NCI-H82 treated with DMSO at 0.1 percent for 48 hours (cell line): Measurements from ENCODE around the gene DUS4L.

Experiments
- DNase-seq: peaks from one replicate; lab custom pipeline; 2025; ENCODE audit not compliant: unreplicated experiment; lab: John Stamatoyannopoulos, UW

DUS4L gene

DNA sequence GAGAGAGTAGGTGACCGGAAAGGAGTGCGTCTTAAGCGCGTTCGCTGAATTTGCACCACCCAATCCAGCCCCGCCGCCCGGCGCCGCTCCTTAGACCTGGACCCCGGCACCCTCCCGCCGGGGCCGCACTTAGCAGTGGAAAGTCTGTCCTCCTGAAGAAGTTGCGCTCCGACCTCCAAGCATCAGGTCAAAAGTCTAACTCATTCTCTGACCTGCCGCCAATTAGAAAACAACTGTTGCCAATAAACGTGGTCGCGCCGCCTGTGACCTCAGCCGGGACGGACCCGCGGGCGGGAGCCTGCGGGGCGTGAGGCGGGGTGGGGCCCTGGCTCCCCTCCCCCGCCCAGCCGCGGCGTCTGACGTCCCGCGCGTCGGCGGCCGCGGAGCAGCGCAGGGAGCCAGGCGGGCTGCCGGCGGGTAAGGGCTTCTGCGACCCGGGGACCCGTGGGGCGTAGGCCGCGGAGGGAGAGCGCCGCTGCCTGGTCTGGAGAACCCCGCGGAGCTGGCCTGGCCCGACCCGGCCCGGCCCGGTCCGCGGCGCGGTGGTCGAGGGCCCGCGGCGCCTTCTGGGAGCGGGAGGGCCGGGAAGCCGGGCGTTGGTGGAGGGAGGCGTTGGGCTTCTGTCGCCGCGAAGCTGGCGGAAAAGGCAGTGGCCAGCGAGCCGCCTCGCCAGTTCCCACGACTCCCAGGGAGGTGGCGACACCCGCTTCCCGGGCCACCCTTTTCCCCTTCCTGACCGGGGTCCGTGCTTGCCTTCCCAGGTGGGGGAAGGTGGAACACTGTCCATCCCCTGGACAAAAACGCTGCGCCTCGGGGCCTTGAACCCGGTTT lies 16.3 kb downstream of the DUS4L start, which contains the start of gene BCAP29:
Gene BCAP29 (plus strand): TSS at position 362 of the 831 bp plus-strand sequence. CDS start 527 bp downstream, outside the sequence.
- peak; percentile 42 for DNase-seq

DNA sequence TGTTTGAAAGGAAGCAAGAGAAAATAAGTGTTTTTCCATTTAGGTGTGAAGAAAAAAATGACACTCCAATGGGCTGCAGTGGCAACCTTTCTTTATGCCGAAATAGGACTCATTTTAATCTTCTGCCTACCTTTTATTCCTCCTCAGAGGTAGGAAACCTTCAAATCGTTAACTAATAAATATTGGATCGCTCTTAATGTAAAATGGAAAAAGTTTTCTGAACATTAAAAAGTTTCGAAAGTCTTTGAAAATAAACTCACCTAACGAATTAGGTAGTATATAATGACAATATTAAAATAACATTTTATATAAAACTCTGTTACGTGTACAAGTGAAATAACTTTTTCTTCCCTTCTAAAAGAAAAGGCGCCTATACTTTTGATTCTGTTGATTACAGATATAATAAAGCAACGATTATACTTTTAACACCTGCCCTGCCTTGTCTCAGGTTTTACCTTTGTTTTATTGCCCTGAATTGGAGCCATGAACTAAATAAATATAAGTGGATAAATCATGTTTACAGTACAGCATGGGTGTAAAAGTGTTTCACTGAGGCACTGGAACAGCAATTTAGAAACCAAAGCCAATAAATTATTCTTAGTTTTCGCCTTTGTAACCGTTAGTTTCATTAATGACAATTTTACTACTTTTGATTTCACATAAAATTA lies 17.1 kb downstream of the DUS4L start:
- no peak for DNase-seq

DNA sequence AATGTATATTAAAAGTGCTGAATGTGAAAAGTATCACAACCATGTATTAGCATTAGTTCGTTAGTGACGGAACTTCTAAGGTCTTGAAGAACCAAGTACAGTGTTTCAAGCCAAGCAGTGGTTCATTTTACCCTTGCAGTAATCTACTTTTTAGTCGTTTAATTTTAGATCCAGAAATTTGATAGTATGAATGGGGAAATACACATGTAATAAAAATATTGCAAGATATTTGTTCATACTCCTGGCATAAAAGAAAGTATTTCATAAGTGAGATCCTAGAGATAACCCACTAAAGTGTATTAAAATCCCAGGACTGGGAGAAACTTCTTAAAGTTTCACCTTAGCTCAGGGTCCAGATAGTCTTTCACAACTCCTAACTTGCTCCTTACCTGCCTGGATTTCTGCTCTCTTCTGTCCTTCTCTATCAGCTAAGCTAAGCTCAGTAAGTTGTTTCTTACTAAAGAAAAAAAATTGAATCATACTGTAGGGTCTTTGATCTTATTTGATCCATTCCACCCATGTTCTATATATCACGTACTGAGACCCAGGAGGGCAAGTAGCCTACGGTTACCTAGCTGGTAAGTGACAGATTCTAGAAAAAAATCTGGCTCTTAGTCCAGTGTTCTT lies 17.7 kb downstream of the DUS4L start:
- no peak for DNase-seq

DNA sequence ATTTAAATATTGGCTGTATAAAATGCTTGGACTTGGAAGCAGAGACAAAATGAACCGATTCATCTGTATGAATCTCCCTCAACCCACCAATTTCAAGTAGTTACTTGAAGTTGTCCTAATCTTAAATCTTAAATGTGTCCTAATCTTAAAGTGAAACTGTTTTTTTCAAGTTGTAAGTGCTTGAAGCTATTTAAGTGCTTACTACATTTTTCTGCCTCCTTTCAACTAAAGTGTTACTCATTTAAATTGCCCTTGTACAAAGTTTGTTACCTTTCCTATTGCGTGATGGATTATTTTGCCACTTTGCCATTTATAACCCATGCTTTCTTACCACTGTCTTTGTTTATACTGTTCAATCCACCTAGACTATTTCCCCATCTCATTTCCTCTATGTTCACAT lies 19.1 kb downstream of the DUS4L start:
- DNase-seq, result no peak

DNA sequence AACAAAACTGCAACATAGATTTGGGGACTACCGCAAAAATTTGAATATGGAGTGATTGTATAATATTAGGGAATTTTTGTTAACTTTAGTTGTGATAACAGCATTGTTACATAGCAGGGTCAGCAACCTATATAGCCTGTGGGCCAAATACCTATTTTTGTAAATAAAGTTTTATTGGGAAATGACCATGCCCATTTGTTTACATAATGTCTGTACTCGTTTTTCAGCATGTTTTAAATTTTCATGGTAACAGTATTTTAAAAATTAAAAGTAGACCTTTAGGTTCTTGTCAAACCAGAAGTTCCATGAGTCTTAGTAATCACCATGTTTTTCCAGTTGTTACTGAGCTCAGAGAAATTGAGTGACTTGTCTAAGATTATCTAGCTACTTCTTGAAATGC lies 20.9 kb downstream of the DUS4L start:
- no peak for DNase-seq

DNA sequence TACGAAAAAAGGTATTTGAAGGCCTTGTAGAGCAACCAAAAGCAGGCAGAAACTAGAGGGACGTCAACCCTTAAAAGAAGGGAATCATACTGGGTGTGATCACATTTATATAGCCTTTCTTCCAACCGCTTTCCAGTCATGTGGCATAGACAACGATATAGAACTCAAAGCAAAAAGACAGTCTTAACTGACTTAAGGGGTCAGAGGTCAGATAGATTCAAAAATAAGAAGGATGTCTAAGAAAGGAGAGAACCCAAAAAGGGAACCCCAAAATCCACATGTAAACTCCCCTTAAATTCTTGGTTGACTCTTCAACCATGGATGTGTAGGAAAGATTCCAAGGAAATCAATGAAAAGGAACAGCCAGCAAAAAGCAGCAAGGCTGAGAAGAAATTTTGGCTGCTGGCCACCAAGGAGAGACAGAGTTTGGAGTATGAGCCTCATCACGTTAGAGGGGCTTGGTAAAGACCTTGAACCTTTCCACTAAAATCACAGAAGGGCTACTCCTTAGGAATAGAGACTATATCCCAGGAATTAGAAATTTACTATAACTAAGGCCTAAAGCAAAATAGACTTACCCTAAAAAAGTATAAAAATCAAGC lies 24.9 kb downstream of the DUS4L start:
- no peak for DNase-seq

DNA sequence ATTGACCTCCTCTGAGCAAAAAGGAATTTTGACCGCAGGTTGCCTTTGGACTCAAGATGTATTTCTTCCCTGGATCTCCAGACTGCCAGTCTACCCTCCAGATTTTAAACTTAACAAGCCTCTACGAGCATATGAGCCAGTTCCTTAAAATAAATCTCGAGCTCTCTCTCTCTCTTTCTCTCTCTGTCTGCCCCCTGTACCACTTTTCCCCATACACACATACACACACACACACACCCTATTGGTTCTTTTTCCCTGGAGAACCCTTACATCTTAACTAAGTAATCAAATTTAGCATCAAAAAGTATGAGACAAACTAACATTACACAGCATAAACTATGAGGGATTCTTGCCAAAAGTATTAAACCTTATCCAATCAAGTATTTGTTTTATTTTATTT lies 27.6 kb downstream of the DUS4L start:
- DNase-seq, result no peak

DNA sequence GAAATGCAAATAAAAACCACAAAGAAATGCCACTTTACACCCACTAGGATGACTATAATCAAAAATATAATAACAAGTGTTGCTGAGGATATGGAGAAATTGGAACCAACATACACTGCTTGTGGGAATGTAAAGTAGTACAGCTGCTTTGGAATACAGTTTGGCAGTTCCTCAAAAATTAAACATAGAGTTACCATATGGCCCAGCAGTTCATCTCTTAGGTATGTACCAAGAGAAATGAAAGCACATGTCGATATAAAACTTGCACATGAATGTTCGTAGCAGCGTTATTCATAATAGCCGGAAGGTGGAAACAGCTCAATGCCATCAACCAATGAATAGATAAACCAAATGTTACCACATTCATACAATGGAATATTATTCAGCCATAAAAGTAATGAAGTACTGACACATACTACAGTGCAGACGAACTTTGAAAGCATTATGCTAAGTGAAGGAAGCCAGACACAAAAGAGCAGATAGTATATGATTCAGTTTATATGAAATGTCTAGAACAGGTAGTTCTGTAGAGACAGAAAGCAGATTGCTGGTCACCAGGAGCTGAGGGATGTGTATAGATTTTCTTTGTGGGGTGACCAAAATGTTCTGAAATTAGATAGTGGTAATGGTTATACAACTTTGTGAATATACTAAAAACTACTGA lies 28.7 kb downstream of the DUS4L start:
- DNase-seq, result no peak

DNA sequence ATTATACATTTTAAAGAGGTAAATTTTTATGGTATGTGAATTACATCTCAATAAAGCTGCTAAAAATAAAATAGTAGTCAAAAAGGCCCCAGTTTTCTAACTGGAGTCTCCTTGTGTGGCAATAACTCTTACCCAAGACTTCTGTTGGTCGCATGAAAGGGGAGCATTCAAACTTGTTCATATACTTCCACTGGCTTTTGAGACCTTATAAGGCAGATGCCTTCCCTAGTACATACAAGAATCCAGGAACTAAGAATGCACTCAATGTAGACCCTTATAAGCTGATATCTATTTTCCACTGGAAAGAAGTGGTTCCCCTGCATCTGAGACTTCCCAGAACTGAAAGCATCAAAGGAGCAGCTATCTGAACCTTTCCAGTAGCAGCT lies 29.2 kb downstream of the DUS4L start:
- no peak for DNase-seq

DNA sequence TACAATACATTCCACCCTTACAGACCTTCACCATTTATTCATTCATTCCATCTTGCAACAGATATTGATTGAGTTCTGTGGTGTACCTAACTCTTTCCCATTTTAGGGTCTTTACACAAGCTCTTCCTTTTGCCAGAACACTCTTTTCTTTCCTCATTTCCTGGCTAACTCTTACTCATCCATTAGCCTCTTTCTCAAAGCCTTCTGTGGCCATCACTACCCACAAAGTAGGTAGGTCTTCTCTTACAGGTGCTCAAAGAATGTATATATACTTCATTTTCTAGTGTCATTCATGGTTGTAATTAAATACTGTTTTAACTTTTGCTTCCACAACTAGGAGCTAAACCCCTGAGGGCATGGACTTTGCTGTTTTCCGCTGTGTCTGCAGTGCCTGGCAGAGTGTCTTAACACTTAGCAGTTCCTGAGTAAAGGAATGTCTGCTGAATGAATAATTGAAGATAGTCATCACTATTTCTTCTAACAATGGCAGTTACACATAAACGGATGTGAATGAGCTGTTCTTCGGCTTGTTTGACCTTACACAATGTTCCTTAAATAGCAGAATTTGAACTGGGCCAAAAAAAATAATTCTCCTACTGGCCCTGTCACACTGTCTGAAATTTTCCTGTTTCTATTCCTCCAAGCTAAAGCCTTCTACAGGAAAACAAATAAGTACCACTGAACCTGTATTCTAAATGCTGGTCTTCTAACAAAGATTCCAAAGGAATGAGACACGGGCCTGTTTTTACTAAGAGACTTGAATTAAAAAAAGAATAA lies 31.4 kb downstream of the DUS4L start:
- no peak for DNase-seq

DNA sequence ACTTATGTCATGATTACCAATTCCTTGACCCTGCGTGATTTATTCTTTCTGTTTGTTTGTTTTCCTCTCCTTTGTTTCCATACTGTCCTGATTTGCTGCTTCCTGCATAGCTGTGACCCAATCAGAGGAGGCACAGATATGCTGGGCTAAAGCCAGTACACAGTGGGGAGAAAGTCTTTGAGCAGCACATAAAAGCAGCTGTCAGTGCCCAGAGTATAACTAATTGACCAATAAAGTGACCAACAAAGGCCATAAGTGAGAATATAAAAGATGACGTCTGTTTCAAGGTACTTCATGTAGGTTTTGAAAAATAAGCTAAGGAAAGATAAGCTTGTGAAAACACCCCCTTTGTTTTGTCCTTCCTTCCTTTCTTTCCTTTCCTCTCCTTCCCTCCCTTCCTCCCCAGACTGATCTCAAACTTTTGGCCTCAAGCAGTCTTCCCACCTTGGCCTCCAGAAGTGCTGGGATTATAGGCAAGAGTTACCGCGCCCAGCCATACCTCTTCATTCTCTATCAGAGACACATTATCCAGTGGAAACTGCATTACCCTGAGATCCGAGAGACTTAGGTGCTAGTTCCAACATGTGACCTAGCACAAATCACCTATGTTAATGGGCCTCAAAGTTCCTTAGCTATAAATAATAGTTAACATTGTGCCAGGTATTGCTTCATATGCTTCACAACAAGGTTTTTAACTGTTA lies 33.3 kb downstream of the DUS4L start:
- no peak for DNase-seq

DNA sequence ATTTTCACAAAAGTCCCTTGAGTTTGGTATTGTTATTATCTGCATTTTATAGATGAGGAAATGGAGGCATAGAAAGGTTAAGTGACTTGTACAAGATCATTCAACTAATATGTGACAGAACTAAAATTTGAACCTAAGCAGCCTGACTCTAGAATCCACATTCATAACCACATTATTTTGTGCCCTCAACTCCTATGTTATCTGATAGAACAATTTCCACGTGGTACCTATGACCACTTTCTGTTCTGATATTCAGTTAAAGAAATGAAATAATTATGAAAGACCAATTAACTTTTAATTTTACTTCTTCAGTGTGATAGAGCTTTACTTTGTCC lies 33.8 kb downstream of the DUS4L start:
- no peak for DNase-seq

DNA sequence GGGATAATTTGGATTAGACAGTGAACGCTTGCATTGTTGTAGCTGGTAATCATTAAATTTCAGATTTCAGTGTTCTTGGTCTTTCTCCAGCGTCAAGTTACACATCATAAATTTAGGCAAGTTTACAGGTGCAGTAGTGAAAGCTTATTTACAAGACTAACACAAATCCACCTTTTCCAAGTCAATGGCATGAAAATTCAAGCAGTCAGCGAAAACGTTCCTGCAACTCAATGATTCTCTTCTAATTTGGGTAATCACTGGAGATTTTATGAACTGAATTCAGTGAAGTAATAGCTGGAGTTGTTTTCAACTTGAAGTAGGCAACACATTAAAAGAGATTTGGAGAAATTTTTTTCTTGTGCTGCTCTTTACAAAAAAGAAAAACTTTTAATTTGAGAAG lies 34.2 kb downstream of the DUS4L start:
- no peak for DNase-seq

DNA sequence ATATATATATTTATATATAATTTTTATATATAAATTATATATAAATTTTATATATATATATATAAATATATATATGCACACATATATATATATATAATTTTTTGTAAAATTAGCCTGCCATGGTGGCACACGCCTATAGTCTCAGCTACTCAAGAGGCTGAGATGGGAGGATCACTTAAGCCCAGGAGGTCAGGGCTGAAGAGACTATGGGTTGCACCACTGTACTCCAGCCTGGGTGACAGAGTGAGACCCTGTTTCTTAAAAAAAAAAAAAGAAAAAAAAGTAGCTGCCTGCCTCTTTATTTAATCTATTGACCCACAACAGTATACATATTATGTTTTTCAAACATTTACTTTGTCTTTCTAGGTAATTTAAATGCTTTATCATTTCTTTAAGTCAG lies 35.5 kb downstream of the DUS4L start:
- DNase-seq, result no peak

DNA sequence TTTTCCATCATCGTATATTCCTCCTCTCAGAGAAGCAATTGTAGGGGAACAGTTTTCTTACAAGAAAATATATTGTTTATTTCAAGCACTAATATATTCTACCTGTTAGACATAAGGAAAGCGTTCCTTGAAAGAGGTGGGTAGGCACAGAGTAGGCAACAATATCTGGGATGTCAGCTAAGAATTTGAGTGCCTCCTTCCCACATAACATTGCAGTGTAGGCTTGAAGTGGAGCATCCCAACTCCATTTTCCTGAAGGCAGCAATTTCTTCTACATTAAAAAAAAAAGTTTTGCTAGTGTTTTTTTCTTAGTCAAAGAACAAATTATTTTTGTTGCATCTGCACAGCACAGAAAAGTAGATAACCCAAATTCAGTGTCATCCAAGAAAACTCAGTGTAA lies 37.0 kb downstream of the DUS4L start:
- DNase-seq, result no peak

DNA sequence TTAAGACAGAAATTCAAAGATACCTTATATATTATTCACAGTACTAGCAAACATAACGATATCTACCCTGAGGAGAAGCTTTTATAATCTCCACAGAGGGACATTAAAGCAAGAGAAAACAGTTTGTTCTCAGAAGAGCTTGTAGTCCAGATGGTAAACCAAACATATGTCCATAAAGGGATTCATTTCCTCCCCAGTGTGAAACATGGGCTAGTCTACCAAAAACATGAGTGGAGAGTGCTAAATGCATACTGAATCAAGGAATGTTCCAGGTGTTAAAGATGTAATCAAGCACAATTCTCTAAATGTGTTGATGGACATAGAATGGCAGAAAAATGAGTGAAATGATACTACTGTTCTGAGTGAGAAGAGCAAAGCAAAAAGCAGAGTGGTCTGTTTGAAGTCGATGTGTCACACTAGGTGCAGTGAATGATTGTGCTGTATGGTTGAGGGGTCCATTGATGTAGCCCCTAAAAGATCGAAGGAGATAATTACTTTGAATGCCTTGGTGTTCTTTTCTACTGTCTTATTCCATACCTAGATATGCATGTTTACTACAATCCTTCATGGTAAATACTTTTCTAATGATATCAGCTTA lies 41.5 kb downstream of the DUS4L start:
- no peak for DNase-seq

DNA sequence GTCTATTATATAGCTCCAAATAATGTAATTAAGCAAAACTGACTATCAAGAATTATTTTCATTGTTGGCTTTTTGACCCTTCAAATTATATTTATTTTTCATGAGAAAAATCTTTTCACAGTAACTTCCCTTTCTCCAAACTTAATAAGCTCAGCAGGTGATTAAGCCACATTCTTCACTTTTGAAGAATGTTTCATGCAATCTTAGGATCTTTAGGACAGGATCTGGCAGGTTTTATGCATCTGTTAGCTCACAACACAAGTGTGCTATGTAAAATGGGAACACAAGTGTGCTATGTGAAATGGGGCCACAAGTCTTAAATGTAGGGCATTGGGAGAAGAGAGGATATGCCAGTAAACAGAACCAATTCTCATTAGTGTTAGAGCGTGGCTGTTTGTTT lies 42.5 kb downstream of the DUS4L start:
- DNase-seq, result no peak

DNA sequence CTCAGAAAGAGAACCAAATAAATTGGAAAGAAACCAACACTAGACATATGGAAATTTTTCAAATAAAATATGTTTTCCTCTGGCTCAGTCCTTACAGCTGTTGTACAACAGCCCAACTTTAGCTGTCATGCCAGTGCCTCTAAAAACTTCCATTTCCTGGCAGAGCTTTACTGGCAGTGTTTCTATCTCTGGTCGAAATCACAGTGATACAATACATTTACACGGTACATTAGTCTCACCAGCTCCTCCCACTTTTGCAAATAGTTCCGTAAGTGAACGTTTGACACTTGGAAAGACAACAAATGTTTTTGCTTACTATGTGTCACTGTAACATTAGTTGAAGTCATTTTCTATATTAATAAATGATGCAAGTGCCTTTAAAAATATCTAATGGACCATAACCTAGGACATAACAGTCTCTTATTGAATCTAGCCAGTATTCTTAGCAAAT lies 46.1 kb downstream of the DUS4L start:
- no peak for DNase-seq

DNA sequence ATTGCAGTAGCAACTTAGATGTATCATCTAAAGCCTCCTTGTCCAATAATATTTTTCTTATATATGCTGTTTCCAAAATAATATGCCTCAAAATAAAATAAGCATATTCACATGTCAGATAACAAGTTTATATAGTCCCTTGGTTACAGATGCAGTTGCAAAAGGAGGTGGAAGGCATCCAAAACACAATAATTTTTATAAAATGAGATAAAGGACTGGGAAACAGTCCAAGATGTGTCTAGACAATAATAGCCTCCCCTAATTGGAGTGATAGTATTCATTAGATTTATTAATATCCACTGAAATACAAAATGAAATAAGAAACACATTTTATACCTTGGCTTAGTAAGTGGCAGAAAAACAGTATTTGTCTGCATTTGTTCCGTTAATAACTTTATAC lies 46.6 kb downstream of the DUS4L start:
- DNase-seq, result no peak
